DMS53 treated with DMSO at 0.1 percent for 48 hours (cell line): ENCODE results near the gene SRRM1.
"Not testable (repeated sequence)": the region's sequence is repeated elsewhere in the genome, so short reads cannot be mapped to it uniquely, and the experiment has no call there.

Source experiments
- DNase-seq: peaks from one replicate; lab custom pipeline; 2025; ENCODE audit not compliant: unreplicated experiment; lab: John Stamatoyannopoulos, UW

SRRM1 gene

GRCh38 chr1:24641646-24642151 is 1.4 kb upstream of the SRRM1 start:
- no peak for DNase-seq

- DNase-seq, result no peak
These were observed 429 bp downstream of the SRRM1 start for GRCh38 chr1:24643363-24644099.

- DNase-seq, result no peak
These were observed 940 bp downstream of the SRRM1 start for GRCh38 chr1:24644100-24644384.

GRCh38 chr1:24648919-24649318 is 5.8 kb downstream of the SRRM1 start:
- DNase-seq, result no peak

GRCh38 chr1:24652382-24652781 is 9.3 kb downstream of the SRRM1 start:
- no peak for DNase-seq

- DNase-seq, result no peak
These were observed 10.9 kb downstream of the SRRM1 start for GRCh38 chr1:24654010-24654409.

GRCh38 chr1:24656046-24656445 is 12.9 kb downstream of the SRRM1 start:
- DNase-seq, result no peak

GRCh38 chr1:24657781-24658180 is 14.7 kb downstream of the SRRM1 start:
- no peak for DNase-seq

GRCh38 chr1:24659166-24659904 is 16.2 kb downstream of the SRRM1 start:
- DNase-seq, result no peak

GRCh38 chr1:24659993-24660665 is 17.0 kb downstream of the SRRM1 start:
- DNase-seq, result no peak

GRCh38 chr1:24664507-24665033 is 21.5 kb downstream of the SRRM1 start:
- no peak for DNase-seq

- DNase-seq, result no peak
These were observed 23.7 kb downstream of the SRRM1 start for GRCh38 chr1:24666794-24667193.

GRCh38 chr1:24671372-24671771 is 28.3 kb downstream of the SRRM1 start:
- not testable (repeated sequence) for DNase-seq

GRCh38 chr1:24672686-24673085 is 29.6 kb downstream of the SRRM1 start:
- not testable (repeated sequence) for DNase-seq

GRCh38 chr1:24673341-24673740 is 30.2 kb downstream of the SRRM1 start:
- DNase-seq, result no peak

- not testable (repeated sequence) for DNase-seq
These were observed 35.3 kb downstream of the SRRM1 start for GRCh38 chr1:24678421-24678820.

- no peak for DNase-seq
These were observed 36.6 kb downstream of the SRRM1 start for GRCh38 chr1:24679725-24680124.

GRCh38 chr1:24683713-24684162 is 40.6 kb downstream of the SRRM1 start:
- DNase-seq, result no peak

- no peak for DNase-seq
These were observed 44.9 kb downstream of the SRRM1 start for GRCh38 chr1:24688033-24688432.

- peak; percentile 55 for DNase-seq
These were observed 45.6 kb downstream of the SRRM1 start for GRCh38 chr1:24688621-24689195.

- DNase-seq, result no peak
These were observed 47.9 kb downstream of the SRRM1 start for GRCh38 chr1:24691051-24691450.
